Measurements from ENCODE around the gene PLCL1.

Gene PLCL1

GRCh38 chr2:197803033-197803444, 1.4 kb upstream of the PLCL1 start:
- no peak for TF ChIP-seq RARB (CRISPR knock-in tag; IDR thresholded peaks at IDR 0.05)
- no peak for TF ChIP-seq ARNTL (CRISPR knock-in tag; IDR thresholded peaks at IDR 0.05; ENCODE audit: borderline replicate concordance, low read depth)
- no peak for TF ChIP-seq SNAI2 (CRISPR knock-in tag; IDR thresholded peaks at IDR 0.05)
- no peak for TF ChIP-seq ZNF8 (CRISPR knock-in tag; IDR thresholded peaks at IDR 0.05)
- peak; percentile 62 for ATAC-seq

GRCh38 chr2:197804758-197805714, 643 bp downstream of the PLCL1 start:
- peak; percentile 20 for ATAC-seq
- TF ChIP-seq SNAI2 (CRISPR knock-in tag; IDR thresholded peaks at IDR 0.05) (no peak), PATZ1 (CRISPR knock-in tag; IDR thresholded peaks at IDR 0.05; ENCODE audit: borderline replicate concordance) (no peak), ISL1 (CRISPR knock-in tag; IDR thresholded peaks at IDR 0.05) (no peak), ARNTL (CRISPR knock-in tag; IDR thresholded peaks at IDR 0.05; ENCODE audit: borderline replicate concordance, low read depth) (no peak), ZC3H10 (CRISPR knock-in tag; IDR thresholded peaks at IDR 0.05) (no peak), GLIS3 (CRISPR knock-in tag; IDR thresholded peaks at IDR 0.05) (no peak), TSHZ2 (CRISPR knock-in tag; IDR thresholded peaks at IDR 0.05) (no peak), TCF4 (CRISPR knock-in tag; IDR thresholded peaks at IDR 0.05; ENCODE audit: borderline replicate concordance) (no peak)

- TF ChIP-seq ZFP3 (CRISPR knock-in tag; IDR thresholded peaks at IDR 0.05) (no peak), ZFP30 (CRISPR knock-in tag; IDR thresholded peaks at IDR 0.05) (no peak), PATZ1 (CRISPR knock-in tag; IDR thresholded peaks at IDR 0.05; ENCODE audit: borderline replicate concordance) (no peak), ZNF70 (CRISPR knock-in tag; IDR thresholded peaks at IDR 0.05) (no peak), ZC3H10 (CRISPR knock-in tag; IDR thresholded peaks at IDR 0.05) (no peak), ZNF8 (CRISPR knock-in tag; IDR thresholded peaks at IDR 0.05) (no peak)
- ATAC-seq = 0 out of 3 replicates have a peak, but pooled peaks have one; percentile 4
Measured at GRCh38 chr2:197805715-197806633, 1.6 kb downstream of the PLCL1 start.

- ATAC-seq = no peak
- no peak for TF ChIP-seq TOX (CRISPR knock-in tag; IDR thresholded peaks at IDR 0.05; ENCODE audit: borderline replicate concordance)
- no peak for TF ChIP-seq ZC3H10 (CRISPR knock-in tag; IDR thresholded peaks at IDR 0.05)
- TF ChIP-seq ZFP30 (CRISPR knock-in tag; IDR thresholded peaks at IDR 0.05) = no peak
- no peak for TF ChIP-seq TSHZ2 (CRISPR knock-in tag; IDR thresholded peaks at IDR 0.05)
- no peak for TF ChIP-seq BACH2 (CRISPR knock-in tag; IDR thresholded peaks at IDR 0.05; ENCODE audit: borderline replicate concordance)
- no peak for TF ChIP-seq TCF4 (CRISPR knock-in tag; IDR thresholded peaks at IDR 0.05; ENCODE audit: borderline replicate concordance)
- TF ChIP-seq PATZ1 (CRISPR knock-in tag; IDR thresholded peaks at IDR 0.05; ENCODE audit: borderline replicate concordance) = 0 out of 2 replicates have a peak, but pooled peaks have one; percentile 25
- TF ChIP-seq ESRRG (CRISPR knock-in tag; IDR thresholded peaks at IDR 0.05) = no peak
- TF ChIP-seq ISL1 (CRISPR knock-in tag; IDR thresholded peaks at IDR 0.05) = peak; percentile 85
Measured at GRCh38 chr2:197809064-197809463, 4.7 kb downstream of the PLCL1 start.

All from SK-N-SH treated with all-trans-retinoic acid at 6 μM for 48 hours (cell line).